Kidney (tissue), 14 donors: ENCODE measurements around the gene NFE2L1. TPM values are rescaled to one million over a fixed set of nuclear protein-coding genes. Genes with fewer than 3 reads are reported as not detected.

Source experiments
- DNase-seq, 5 donors: peaks; one replicate each; pipeline ENCODE4 v3.0.0-alpha.2; 2013 to 2020
- FAIRE-seq: peaks from 2 replicates; lab custom pipeline; 2012; peaks lifted over from hg19 to GRCh38; lab: Jason Lieb, UNC
- H3K27ac ChIP-seq, 2 donors: one replicate each; pipeline ENCODE4 v1.7.0; 2013; ENCODE audit warnings: low read depth in 2 of 2, low read length in 2 of 2, inconsistent platforms in 1 of 2
- H3K27me3 ChIP-seq: one replicate; pipeline ENCODE4 v1.7.1; 2013; ENCODE audit warnings: low read length, inconsistent platforms; ENCODE audit not compliant: control insufficient read depth, insufficient read depth
- H3K36me3 ChIP-seq, 3 donors: one replicate each; pipeline versions ENCODE4 v1.7.0 to v1.7.1; 2013; ENCODE audit warnings: low read length in 3 of 3, control low read depth in 1 of 3, inconsistent platforms in 1 of 3; ENCODE audit not compliant: insufficient read depth in 3 of 3, control insufficient read depth in 2 of 3
- H3K4me1 ChIP-seq, 3 donors: one replicate each; pipeline versions ENCODE4 v1.7.0 to v1.7.1; 2013; ENCODE audit warnings: low read length in 3 of 3, inconsistent platforms in 1 of 3, low read depth in 1 of 3; ENCODE audit not compliant: control insufficient read depth in 2 of 3, insufficient read depth in 2 of 3
- H3K4me3 ChIP-seq, 3 donors: one replicate each; pipeline versions ENCODE4 v1.7.0 to v1.8.1; 2013; ENCODE audit warnings: low read length in 3 of 3, control low read depth in 1 of 3, inconsistent platforms in 1 of 3
- H3K9ac ChIP-seq, 3 donors: one replicate each; pipeline versions ENCODE4 v1.7.0 to v1.7.1; 2013; ENCODE audit warnings: low read length in 3 of 3, control low read depth in 1 of 3, inconsistent platforms in 1 of 3
- H3K9me3 ChIP-seq, 3 donors: one replicate each; pipeline versions ENCODE4 v1.7.0 to v1.7.1; 2013; ENCODE audit warnings: low read length in 3 of 3, control low read depth in 1 of 3, inconsistent platforms in 1 of 3; ENCODE audit not compliant: control insufficient read depth in 2 of 3, insufficient read depth in 1 of 3
- CTCF ChIP-seq: IDR thresholded peaks from 3 replicates; pipeline ENCODE4 v1.5.1; 2012; ENCODE audit warnings: mild to moderate bottlenecking, moderate library complexity, borderline replicate concordance; ENCODE audit not compliant: insufficient read depth; ENCODE audit errors: extremely low read depth
- intact Hi-C: fragments of 100-400 bp; cut with DNase I; formaldehyde crosslinking; loops from one replicate; pipeline ENCODE4 v1.11.1; 2022
- polyA plus RNA-seq: library from polyadenylated mRNA; stranded (reverse); fragments of 350-450 nt; fragmentation: Illumina TruSeq; extraction: RNeasy Lipid Tissue Mini Kit (QIAGEN cat#74804); gene quantifications from one replicate; pipeline ENCODE4 v1.2.3, GENCODE V29; 2014; ENCODE audit warnings: low read depth, low replicate concordance; ENCODE audit not compliant: insufficient read depth
- total RNA-seq: library from RNA; stranded (reverse); fragmentation: NEBNext Ultra II Directional; extraction: Animal tissue kit (Norgen Biotek cat#: 25700); gene quantifications from one replicate; pipeline ENCODE4 v1.2.1, GENCODE V29; 2021
- donor health status: control.
- donor health status: control.
- donor health status: control.
- donor health status: control.
- donor health status: control.
- donor health status: DM: yes; HTN: yes; CAD: no.
- donor health status: Normal renal cell carcinoma (clear cell type).

Gene NFE2L1
- total and polyA plus RNA-seq, 2 donors from 2014 or later = 146 to 254 TPM

GRCh38 chr17:48058393-48059124 is 10.4 kb downstream of the NFE2L1 start:
- Histone ChIP-seq H3K36me3 (peaks cover 7 to 65% (median 53%) of the 10 kb centered on the region in 3 donors), H3K4me1 (peaks cover 2 to 23% (median 13%) of the 10 kb centered on the region in 3 donors), H3K9ac (no peak overlapping the region), H3K9me3 (no peaks in the 10 kb centered on the region), H3K27ac (no peak overlapping the region), H3K27me3 (no peaks in the 10 kb centered on the region), H3K4me3 (no peak overlapping the region)
- DNase-seq (no peak), FAIRE-seq (no peak)
- no peak for TF ChIP-seq CTCF
- intact Hi-C loops = no loop called here

- peaks cover 7 to 68% (median 53%) of the 10 kb centered on the region in 3 donors for H3K36me3 ChIP-seq
- DNase-seq = no peak
Measured at GRCh38 chr17:48059125-48059668, 11.0 kb downstream of the NFE2L1 start.

GRCh38 chr17:48060249-48060648 is 12.1 kb downstream of the NFE2L1 start:
- TF ChIP-seq CTCF = no peak
- Histone ChIP-seq H3K27me3 (no peaks in the 10 kb centered on the region), H3K4me3 (no peak overlapping the region), H3K9me3 (no peaks in the 10 kb centered on the region), H3K9ac (no peak overlapping the region), H3K27ac (peak overlapping the region in 1 of 2 donors; percentile 28), H3K36me3 (peaks cover 7 to 74% (median 55%) of the 10 kb centered on the region in 3 donors), H3K4me1 (peaks cover 0 to 11% (median 5%) of the 10 kb centered on the region in 3 donors)
- intact Hi-C loops = no loop called here
- no peak for DNase-seq
- no peak for FAIRE-seq

More at GRCh38 chr17:48059125-48059668, 11.0 kb downstream of the NFE2L1 start:
- no peak overlapping the region for H3K27ac ChIP-seq
- TF ChIP-seq CTCF = no peak
- H3K9me3 ChIP-seq = no peaks in the 10 kb centered on the region
- intact Hi-C loops = no loop called here
- H3K4me3 ChIP-seq = no peak overlapping the region
- peaks cover 2 to 17% (median 9%) of the 10 kb centered on the region in 3 donors for H3K4me1 ChIP-seq
- H3K9ac ChIP-seq = no peak overlapping the region
- FAIRE-seq = no peak
- no peaks in the 10 kb centered on the region for H3K27me3 ChIP-seq
